ENCODE measurements around the gene CFAP45. TPM values are rescaled to one million over a fixed set of nuclear protein-coding genes. Genes with fewer than 3 reads are reported as not detected.

Gene CFAP45
- total RNA-seq, 3 donors from 2014 or later, result 0.82 to 1.2 (median 0.82) TPM

Other genes starting within 250 kb of the CFAP45 start
- gene CRP, start 185.6 kb downstream of the CFAP45 start, total RNA-seq, result under 1 TPM; 0.18 to 0.81 (median 0.68) TPM
- 10 to 100 TPM; 30.2 to 36.7 (median 36.3) TPM for gene DUSP23, start 119.2 kb downstream of the CFAP45 start, total RNA-seq
- under 1 TPM in 1 of 3 donors, not detected in 2; 0.41 TPM for gene FCRL6, start 97.8 kb downstream of the CFAP45 start, total RNA-seq
- 1 to 10 TPM in 2 of 3 donors, under 1 TPM in 1; 0.98 to 1.3 (median 1.2) TPM for gene SLAMF8, start 73.3 kb downstream of the CFAP45 start, total RNA-seq
- gene VSIG8, start 37.5 kb downstream of the CFAP45 start, total RNA-seq, result not detected
- 100 to 1,000 TPM; 338 to 362 (median 353) TPM for gene TAGLN2, start 25.3 kb upstream of the CFAP45 start, total RNA-seq
- gene IGSF9, start 45.4 kb upstream of the CFAP45 start, total RNA-seq, result under 1 TPM; 0.11 to 0.20 (median 0.16) TPM
- not detected for gene SLAMF9, start 54.1 kb upstream of the CFAP45 start, total RNA-seq
- 1 to 10 TPM; 4.1 to 5.7 (median 4.5) TPM for gene PIGM, start 131.8 kb upstream of the CFAP45 start, total RNA-seq
- gene KCNJ10, start 170.0 kb upstream of the CFAP45 start, total RNA-seq, result under 1 TPM in 1 of 3 donors, not detected in 2; 0.32 TPM
- not detected for gene KCNJ9, start 181.4 kb upstream of the CFAP45 start, total RNA-seq
- 10 to 100 TPM; 30.5 to 45.7 (median 43.1) TPM for gene IGSF8, start 198.5 kb upstream of the CFAP45 start, total RNA-seq
- not detected for gene ATP1A2, start 215.6 kb upstream of the CFAP45 start, total RNA-seq

Data from activated T-cell treated with anti-CD3 and anti-CD28 coated beads, Interleukin-2, amount 50 U/mL, for 4 hours (primary cell).